ENCODE results near the gene SLC38A11. TPM values are rescaled to one million over a fixed set of nuclear protein-coding genes. Genes with fewer than 3 reads are reported as not detected.

The SLC38A11 gene
- total and polyA plus RNA-seq, 2 of the 13 experiments (the other 11 are each of a cell fraction or from before 2014, with no cell fraction given) = 14.0 to 14.3 TPM

DNA sequence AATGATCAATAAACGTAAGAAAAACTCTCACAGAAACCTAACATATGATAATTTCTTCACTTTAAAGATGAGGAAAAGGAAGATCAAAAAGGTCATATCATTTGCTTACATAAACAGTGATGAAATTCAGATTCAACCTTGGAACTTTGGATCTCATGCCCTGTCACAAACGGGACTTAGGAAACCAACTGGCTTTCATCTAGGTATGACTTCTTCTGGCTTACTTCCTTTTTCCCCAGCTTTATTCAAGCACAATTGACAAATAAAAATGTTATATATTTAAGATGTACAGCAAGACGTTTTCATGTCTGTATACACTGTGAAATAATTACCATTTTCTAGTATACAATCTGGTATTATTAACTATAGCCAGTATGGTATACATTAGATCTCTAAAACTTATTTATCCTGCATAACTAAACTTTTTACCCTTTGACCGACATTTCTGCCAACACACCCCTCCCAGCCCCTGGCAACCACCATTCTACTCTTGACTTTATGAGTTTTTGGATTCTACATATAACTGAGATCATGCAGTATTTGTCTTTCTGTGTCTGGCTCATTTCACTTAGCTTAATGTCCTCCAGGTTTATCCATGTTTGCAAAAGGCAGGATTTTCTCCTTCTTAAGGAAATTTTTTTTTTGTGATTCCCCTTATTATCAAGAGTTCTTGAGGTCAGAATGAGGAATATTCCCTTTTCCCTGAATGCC lies 67.7 kb downstream of the SLC38A11 start (continued):
- TF ChIP-seq ZNF124 (CRISPR knock-in tag; IDR thresholded peaks at IDR 0.05) (peak; percentile 56; the same call in 1 of the 2 replicates), WIZ (CRISPR knock-in tag; IDR thresholded peaks at IDR 0.05) (no peak), ELF4 (CRISPR knock-in tag; IDR thresholded peaks at IDR 0.05; ENCODE audit: borderline replicate concordance) (0 out of 2 replicates have a peak, but pooled peaks have one; percentile 12), SNAI1 (CRISPR knock-in tag; IDR thresholded peaks at IDR 0.05; ENCODE audit: borderline replicate concordance) (no peak), ZBTB7B (CRISPR knock-in tag; IDR thresholded peaks at IDR 0.05) (no peak), MED8 (CRISPR knock-in tag; IDR thresholded peaks at IDR 0.05; ENCODE audit: insufficient replicate concordance) (peak; percentile 60), CBX5 (CRISPR knock-in tag; IDR thresholded peaks at IDR 0.05; ENCODE audit: borderline replicate concordance) (no peak), CHD2 (IDR thresholded peaks at IDR 0.05; ENCODE audit: low read depth, low read length) (no peak), ZSCAN30 (CRISPR knock-in tag; IDR thresholded peaks at IDR 0.05) (no peak), ATAD3A (CRISPR knock-in tag; IDR thresholded peaks at IDR 0.05) (no peak), ZNF205 (CRISPR knock-in tag; IDR thresholded peaks at IDR 0.05) (no peak), MAFK (conservative IDR thresholded peaks at IDR 0.05 in 1 of 2, IDR thresholded peaks at IDR 0.05 in 1 of 2; ENCODE audit: low read length in 2 of 2) (no peak), NR2C2 (CRISPR knock-in tag; IDR thresholded peaks at IDR 0.05; ENCODE audit: borderline replicate concordance) (peak; percentile 87)
- TF ChIP-seq, protein P1, sequence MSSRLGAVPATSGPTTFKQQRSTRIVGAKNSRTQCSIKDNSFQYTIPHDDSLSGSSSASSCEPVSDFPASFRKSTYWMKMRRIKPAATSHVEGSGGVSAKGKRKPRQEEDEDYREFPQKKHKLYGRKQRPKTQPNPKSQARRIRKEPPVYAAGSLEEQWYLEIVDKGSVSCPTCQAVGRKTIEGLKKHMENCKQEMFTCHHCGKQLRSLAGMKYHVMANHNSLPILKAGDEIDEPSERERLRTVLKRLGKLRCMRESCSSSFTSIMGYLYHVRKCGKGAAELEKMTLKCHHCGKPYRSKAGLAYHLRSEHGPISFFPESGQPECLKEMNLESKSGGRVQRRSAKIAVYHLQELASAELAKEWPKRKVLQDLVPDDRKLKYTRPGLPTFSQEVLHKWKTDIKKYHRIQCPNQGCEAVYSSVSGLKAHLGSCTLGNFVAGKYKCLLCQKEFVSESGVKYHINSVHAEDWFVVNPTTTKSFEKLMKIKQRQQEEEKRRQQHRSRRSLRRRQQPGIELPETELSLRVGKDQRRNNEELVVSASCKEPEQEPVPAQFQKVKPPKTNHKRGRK (CRISPR knock-in tag; IDR thresholded peaks at IDR 0.05) = no peak
- TF ChIP-seq, protein P2, sequence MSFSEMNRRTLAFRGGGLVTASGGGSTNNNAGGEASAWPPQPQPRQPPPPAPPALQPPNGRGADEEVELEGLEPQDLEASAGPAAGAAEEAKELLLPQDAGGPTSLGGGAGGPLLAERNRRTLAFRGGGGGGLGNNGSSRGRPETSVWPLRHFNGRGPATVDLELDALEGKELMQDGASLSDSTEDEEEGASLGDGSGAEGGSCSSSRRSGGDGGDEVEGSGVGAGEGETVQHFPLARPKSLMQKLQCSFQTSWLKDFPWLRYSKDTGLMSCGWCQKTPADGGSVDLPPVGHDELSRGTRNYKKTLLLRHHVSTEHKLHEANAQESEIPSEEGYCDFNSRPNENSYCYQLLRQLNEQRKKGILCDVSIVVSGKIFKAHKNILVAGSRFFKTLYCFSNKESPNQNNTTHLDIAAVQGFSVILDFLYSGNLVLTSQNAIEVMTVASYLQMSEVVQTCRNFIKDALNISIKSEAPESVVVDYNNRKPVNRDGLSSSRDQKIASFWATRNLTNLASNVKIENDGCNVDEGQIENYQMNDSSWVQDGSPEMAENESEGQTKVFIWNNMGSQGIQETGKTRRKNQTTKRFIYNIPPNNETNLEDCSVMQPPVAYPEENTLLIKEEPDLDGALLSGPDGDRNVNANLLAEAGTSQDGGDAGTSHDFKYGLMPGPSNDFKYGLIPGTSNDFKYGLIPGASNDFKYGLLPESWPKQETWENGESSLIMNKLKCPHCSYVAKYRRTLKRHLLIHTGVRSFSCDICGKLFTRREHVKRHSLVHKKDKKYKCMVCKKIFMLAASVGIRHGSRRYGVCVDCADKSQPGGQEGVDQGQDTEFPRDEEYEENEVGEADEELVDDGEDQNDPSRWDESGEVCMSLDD (CRISPR knock-in tag; IDR thresholded peaks at IDR 0.05; ENCODE audit: borderline replicate concordance) = no peak
- TF ChIP-seq, protein P3, sequence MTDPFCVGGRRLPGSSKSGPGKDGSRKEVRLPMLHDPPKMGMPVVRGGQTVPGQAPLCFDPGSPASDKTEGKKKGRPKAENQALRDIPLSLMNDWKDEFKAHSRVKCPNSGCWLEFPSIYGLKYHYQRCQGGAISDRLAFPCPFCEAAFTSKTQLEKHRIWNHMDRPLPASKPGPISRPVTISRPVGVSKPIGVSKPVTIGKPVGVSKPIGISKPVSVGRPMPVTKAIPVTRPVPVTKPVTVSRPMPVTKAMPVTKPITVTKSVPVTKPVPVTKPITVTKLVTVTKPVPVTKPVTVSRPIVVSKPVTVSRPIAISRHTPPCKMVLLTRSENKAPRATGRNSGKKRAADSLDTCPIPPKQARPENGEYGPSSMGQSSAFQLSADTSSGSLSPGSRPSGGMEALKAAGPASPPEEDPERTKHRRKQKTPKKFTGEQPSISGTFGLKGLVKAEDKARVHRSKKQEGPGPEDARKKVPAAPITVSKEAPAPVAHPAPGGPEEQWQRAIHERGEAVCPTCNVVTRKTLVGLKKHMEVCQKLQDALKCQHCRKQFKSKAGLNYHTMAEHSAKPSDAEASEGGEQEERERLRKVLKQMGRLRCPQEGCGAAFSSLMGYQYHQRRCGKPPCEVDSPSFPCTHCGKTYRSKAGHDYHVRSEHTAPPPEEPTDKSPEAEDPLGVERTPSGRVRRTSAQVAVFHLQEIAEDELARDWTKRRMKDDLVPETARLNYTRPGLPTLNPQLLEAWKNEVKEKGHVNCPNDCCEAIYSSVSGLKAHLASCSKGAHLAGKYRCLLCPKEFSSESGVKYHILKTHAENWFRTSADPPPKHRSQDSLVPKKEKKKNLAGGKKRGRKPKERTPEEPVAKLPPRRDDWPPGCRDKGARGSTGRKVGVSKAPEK (CRISPR knock-in tag; IDR thresholded peaks at IDR 0.05; ENCODE audit: borderline replicate concordance) = no peak
- TF ChIP-seq, protein P4, sequence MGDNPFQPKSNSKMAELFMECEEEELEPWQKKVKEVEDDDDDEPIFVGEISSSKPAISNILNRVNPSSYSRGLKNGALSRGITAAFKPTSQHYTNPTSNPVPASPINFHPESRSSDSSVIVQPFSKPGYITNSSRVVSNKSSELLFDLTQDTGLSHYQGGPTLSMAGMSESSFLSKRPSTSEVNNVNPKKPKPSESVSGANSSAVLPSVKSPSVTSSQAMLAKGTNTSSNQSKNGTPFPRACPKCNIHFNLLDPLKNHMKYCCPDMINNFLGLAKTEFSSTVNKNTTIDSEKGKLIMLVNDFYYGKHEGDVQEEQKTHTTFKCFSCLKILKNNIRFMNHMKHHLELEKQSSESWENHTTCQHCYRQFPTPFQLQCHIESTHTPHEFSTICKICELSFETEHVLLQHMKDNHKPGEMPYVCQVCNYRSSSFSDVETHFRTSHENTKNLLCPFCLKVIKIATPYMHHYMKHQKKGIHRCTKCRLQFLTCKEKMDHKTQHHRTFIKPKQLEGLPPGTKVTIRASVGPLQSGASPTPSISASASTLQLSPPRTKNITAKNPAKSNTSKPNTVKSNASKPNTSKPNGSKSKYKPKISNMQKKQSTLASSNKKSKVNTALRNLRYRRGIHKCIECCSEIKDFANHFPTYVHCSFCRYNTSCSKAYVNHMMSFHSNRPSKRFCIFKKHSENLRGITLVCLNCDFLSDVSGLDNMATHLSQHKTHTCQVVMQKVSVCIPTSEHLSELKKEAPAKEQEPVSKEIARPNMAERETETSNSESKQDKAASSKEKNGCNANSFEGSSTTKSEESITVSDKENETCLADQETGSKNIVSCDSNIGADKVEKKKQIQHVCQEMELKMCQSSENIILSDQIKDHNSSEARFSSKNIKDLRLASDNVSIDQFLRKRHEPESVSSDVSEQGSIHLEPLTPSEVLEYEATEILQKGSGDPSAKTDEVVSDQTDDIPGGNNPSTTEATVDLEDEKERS (CRISPR knock-in tag; IDR thresholded peaks at IDR 0.05) = no peak
- TF ChIP-seq, protein P5, sequence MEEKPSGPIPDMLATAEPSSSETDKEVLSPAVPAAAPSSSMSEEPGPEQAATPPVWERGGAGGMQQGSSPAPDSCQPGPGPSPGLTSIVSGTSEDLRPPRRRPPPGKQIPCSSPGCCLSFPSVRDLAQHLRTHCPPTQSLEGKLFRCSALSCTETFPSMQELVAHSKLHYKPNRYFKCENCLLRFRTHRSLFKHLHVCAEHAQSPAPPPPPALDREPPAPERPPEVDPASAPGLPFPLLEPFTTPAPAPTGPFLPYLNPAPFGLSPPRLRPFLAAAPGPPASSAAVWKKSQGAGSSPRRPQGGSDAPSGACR (CRISPR knock-in tag; IDR thresholded peaks at IDR 0.05) = peak; percentile 70; the same call in 1 of the 2 replicates

Data from HepG2 (cell line).